ENCODE data around the gene CFAP100.

CFAP100 gene

GRCh38 chr3:126464494-126464893 lies 69.8 kb downstream of the CFAP100 start:
- DNase-seq (ENCODE audit: low spot score): no peak

GRCh38 chr3:126464997-126465396 lies 70.3 kb downstream of the CFAP100 start:
- DNase-seq (ENCODE audit: low spot score): no peak

GRCh38 chr3:126465928-126466544 lies 71.3 kb downstream of the CFAP100 start:
- DNase-seq (ENCODE audit: low spot score): no peak

- DNase-seq (ENCODE audit: low spot score): no peak
Measured at GRCh38 chr3:126466886-126467610, 72.3 kb downstream of the CFAP100 start.

- no peak for DNase-seq (ENCODE audit: low spot score)
Measured at GRCh38 chr3:126467611-126467955, 72.9 kb downstream of the CFAP100 start.

- DNase-seq (ENCODE audit: low spot score): no peak
Measured at GRCh38 chr3:126468028-126468891, 73.6 kb downstream of the CFAP100 start.

- DNase-seq (ENCODE audit: low spot score): no peak
Measured at GRCh38 chr3:126469479-126469878, 74.8 kb downstream of the CFAP100 start.

- DNase-seq (ENCODE audit: low spot score): peak; percentile 77
Measured at GRCh38 chr3:126472277-126473006, 77.7 kb downstream of the CFAP100 start.

- DNase-seq (ENCODE audit: low spot score): no peak
Measured at GRCh38 chr3:126473292-126474168, 78.8 kb downstream of the CFAP100 start.

- DNase-seq (ENCODE audit: low spot score): no peak
Measured at GRCh38 chr3:126474498-126475412, 80.0 kb downstream of the CFAP100 start.

- DNase-seq (ENCODE audit: low spot score): peak; percentile 100
Measured at GRCh38 chr3:126475413-126476114, 80.9 kb downstream of the CFAP100 start, which contains the start of gene ZXDC. Gene ZXDC (minus strand): TSS chr3:126475891. CDS start chr3:126475865, 26 bp downstream.

GRCh38 chr3:126476166-126477060 lies 81.7 kb downstream of the CFAP100 start:
- no peak for DNase-seq (ENCODE audit: low spot score)

GRCh38 chr3:126477061-126477380 lies 82.3 kb downstream of the CFAP100 start:
- DNase-seq (ENCODE audit: low spot score): no peak

- no peak for DNase-seq (ENCODE audit: low spot score)
Measured at GRCh38 chr3:126478581-126479310, 84.0 kb downstream of the CFAP100 start.

GRCh38 chr3:126479642-126480041 lies 84.9 kb downstream of the CFAP100 start:
- DNase-seq (ENCODE audit: low spot score): no peak

GRCh38 chr3:126480206-126480605 lies 85.5 kb downstream of the CFAP100 start:
- DNase-seq (ENCODE audit: low spot score): no peak

GRCh38 chr3:126480861-126481260 lies 86.2 kb downstream of the CFAP100 start:
- no peak for DNase-seq (ENCODE audit: low spot score)

All from COLO829 (cell line).